Panc1 (cell line): ENCODE data around the gene C1QTNF3. TPM values are rescaled to one million over a fixed set of nuclear protein-coding genes. Genes with fewer than 3 reads are reported as not detected.

Source experiments
- ATAC-seq: fragments of 200-7000 bp; cut with Tn5 transposase; 2 replicates; pipeline ENCODE4 v1.9.1; 2020; ENCODE audit warnings: mild to moderate bottlenecking, moderate library complexity
- BruUV-seq: library from RNA; stranded (reverse); fragments of 400-500 nt; replicated peaks from 2 replicates; lab custom pipeline; 2021; lab: Mats Ljungman, UMichigan
- CTCF ChIA-PET: fragments of 300-600 bp; sonication (Branson Sonifier 250); formaldehyde crosslinking; loops from one replicate; lab custom pipeline; 2022; ENCODE audit warnings: antibody characterized with exemption; lab: Charles Lee
- POLR2A ChIA-PET: fragments of 300-600 bp; sonication (Branson Sonifier 250); formaldehyde crosslinking; loops from one replicate; lab custom pipeline; 2022; ENCODE audit warnings: antibody characterized with exemption; lab: Charles Lee
- DNase-seq: peaks from one replicate; pipeline ENCODE4 v3.0.0-alpha.2; 2010; ENCODE audit warnings: low read depth, low spot score
- H3K27ac ChIP-seq: 2 replicates; pipeline ENCODE4 v1.5.1; 2011; ENCODE audit warnings: mild to moderate bottlenecking, low read length, inconsistent platforms
- H3K27me3 ChIP-seq: fragments of 200-500 bp; sonication (Bioruptor generic); 2 replicates; pipeline ENCODE4 v1.6.0; 2014; ENCODE audit warnings: low read length, inconsistent platforms; ENCODE audit not compliant: control insufficient read depth, insufficient read depth
- H3K36me3 ChIP-seq: fragments of 200-500 bp; sonication (Bioruptor generic); 2 replicates; pipeline ENCODE4 v1.5.1; 2014; ENCODE audit warnings: inconsistent platforms, mild to moderate bottlenecking, low read length, moderate library complexity; ENCODE audit not compliant: control insufficient read depth, insufficient read depth
- H3K4me1 ChIP-seq: 2 replicates; pipeline ENCODE4 v1.5.1; 2011; ENCODE audit warnings: inconsistent platforms, mild to moderate bottlenecking, low read length, moderate library complexity; ENCODE audit not compliant: control insufficient read depth, insufficient read depth
- H3K4me3 ChIP-seq, 2 experiments: 2 replicates each; pipeline ENCODE4 v1.5.1; 2011 to 2012; ENCODE audit warnings: low read depth in 2 of 2, low read length in 2 of 2, mild to moderate bottlenecking in 2 of 2, inconsistent platforms in 1 of 2, moderate library complexity in 1 of 2
- H3K9me3 ChIP-seq: fragments of 200-500 bp; sonication (Bioruptor generic); 2 replicates; pipeline ENCODE4 v1.5.1; 2014; ENCODE audit warnings: low read depth, mild to moderate bottlenecking, inconsistent platforms, low read length, moderate library complexity; ENCODE audit not compliant: control insufficient read depth, insufficient read depth
- POLR2AphosphoS5 ChIP-seq: IDR thresholded peaks from 2 replicates; pipeline ENCODE4 v1.6.1; 2012; ENCODE audit warnings: mild to moderate bottlenecking, low read depth, low read length, moderate library complexity
- SIN3A ChIP-seq: IDR thresholded peaks from 2 replicates; pipeline ENCODE4 v1.6.1; 2012; ENCODE audit warnings: low read depth, mild to moderate bottlenecking, low read length, moderate library complexity, borderline replicate concordance; ENCODE audit not compliant: insufficient read depth
- TCF7L2 ChIP-seq: IDR thresholded peaks from 2 replicates; pipeline ENCODE4 v1.6.1; 2011; ENCODE audit warnings: mild to moderate bottlenecking, low read depth, low read length, inconsistent platforms
- in situ Hi-C: cut with HindIII; loops from 2 replicates; pipeline ENCODE4 v1.10.0; 2016; ENCODE audit warnings: low sequenced_read_pairs, low pct_unique_long_range_greater_than_20kb
- intact Hi-C: fragments of 100-400 bp; cut with micrococcal nuclease; formaldehyde crosslinking; loops from one replicate; pipeline ENCODE4 v1.10.0; 2022; ENCODE audit not compliant: unreplicated experiment
- total RNA-seq: library from RNA; stranded (reverse); gene quantifications from one replicate; pipeline ENCODE4 v1.2.1, GENCODE V29; 2021; ENCODE audit not compliant: unreplicated experiment
- TF ChIP-seq, protein P1 (sequence below): fragments of 450-650 bp; IDR thresholded peaks from 2 replicates; pipeline ENCODE4 v1.5.1; 2017; ENCODE audit warnings: mild to moderate bottlenecking
- TF ChIP-seq, protein P2 (sequence below), 2 experiments: IDR thresholded peaks; 2 replicates each; pipeline ENCODE4 v1.6.1; 2011 to 2012; ENCODE audit warnings: low read depth in 2 of 2, control low read depth in 1 of 2, low read length in 1 of 2, mild to moderate bottlenecking in 1 of 2, moderate library complexity in 1 of 2; ENCODE audit not compliant: insufficient read depth in 1 of 2

The C1QTNF3 gene
- total RNA-seq, 1 experiment from 2014 or later: 2.1 TPM

DNA sequence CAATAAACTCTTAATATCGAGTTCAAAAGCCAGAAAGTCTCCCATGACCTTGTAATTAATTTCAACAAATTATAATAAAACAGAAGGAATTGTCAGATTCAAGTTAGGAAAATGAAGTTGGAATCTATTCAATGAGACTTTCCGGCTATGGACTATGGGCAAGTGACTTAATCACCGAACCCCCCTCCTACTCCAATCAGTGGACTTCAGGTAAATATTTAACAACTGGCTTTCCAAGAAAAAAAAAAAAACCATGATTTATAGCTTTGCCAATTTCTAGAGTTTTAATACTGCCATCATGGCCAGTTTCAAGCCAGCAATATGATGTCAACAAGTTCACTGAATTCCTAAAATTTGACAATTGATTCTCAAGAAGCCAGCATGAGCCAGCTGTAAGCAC, 63.0 kb downstream of the C1QTNF3 start:
- intact Hi-C loops (no loop called here), in situ Hi-C loops (no loop called here)
- DNase-seq: no peak
- Histone ChIP-seq H3K27ac (no peak overlapping the region), H3K36me3 (no peaks in the 10 kb centered on the region), H3K27me3 (no peaks in the 10 kb centered on the region), H3K4me3 (no peak overlapping the region), H3K9me3 (no peaks in the 10 kb centered on the region), H3K4me1 (no peaks in the 10 kb centered on the region)
- no TSS peak for BruUV-seq
- TF ChIP-seq, protein P1, sequence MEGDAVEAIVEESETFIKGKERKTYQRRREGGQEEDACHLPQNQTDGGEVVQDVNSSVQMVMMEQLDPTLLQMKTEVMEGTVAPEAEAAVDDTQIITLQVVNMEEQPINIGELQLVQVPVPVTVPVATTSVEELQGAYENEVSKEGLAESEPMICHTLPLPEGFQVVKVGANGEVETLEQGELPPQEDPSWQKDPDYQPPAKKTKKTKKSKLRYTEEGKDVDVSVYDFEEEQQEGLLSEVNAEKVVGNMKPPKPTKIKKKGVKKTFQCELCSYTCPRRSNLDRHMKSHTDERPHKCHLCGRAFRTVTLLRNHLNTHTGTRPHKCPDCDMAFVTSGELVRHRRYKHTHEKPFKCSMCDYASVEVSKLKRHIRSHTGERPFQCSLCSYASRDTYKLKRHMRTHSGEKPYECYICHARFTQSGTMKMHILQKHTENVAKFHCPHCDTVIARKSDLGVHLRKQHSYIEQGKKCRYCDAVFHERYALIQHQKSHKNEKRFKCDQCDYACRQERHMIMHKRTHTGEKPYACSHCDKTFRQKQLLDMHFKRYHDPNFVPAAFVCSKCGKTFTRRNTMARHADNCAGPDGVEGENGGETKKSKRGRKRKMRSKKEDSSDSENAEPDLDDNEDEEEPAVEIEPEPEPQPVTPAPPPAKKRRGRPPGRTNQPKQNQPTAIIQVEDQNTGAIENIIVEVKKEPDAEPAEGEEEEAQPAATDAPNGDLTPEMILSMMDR: no peak
- TF ChIP-seq TCF7L2 (no peak), POLR2AphosphoS5 (no peak), SIN3A (no peak)
- TF ChIP-seq, protein P2, sequence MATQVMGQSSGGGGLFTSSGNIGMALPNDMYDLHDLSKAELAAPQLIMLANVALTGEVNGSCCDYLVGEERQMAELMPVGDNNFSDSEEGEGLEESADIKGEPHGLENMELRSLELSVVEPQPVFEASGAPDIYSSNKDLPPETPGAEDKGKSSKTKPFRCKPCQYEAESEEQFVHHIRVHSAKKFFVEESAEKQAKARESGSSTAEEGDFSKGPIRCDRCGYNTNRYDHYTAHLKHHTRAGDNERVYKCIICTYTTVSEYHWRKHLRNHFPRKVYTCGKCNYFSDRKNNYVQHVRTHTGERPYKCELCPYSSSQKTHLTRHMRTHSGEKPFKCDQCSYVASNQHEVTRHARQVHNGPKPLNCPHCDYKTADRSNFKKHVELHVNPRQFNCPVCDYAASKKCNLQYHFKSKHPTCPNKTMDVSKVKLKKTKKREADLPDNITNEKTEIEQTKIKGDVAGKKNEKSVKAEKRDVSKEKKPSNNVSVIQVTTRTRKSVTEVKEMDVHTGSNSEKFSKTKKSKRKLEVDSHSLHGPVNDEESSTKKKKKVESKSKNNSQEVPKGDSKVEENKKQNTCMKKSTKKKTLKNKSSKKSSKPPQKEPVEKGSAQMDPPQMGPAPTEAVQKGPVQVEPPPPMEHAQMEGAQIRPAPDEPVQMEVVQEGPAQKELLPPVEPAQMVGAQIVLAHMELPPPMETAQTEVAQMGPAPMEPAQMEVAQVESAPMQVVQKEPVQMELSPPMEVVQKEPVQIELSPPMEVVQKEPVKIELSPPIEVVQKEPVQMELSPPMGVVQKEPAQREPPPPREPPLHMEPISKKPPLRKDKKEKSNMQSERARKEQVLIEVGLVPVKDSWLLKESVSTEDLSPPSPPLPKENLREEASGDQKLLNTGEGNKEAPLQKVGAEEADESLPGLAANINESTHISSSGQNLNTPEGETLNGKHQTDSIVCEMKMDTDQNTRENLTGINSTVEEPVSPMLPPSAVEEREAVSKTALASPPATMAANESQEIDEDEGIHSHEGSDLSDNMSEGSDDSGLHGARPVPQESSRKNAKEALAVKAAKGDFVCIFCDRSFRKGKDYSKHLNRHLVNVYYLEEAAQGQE (IDR thresholded peaks at IDR 0.05; ENCODE audit: insufficient read depth in 1 of 2, low read depth in 2 of 2, low read length in 1 of 2): no peak
- POLR2A ChIA-PET: no interaction called here
- no peak for ATAC-seq
- CTCF ChIA-PET: no interaction called here

DNA sequence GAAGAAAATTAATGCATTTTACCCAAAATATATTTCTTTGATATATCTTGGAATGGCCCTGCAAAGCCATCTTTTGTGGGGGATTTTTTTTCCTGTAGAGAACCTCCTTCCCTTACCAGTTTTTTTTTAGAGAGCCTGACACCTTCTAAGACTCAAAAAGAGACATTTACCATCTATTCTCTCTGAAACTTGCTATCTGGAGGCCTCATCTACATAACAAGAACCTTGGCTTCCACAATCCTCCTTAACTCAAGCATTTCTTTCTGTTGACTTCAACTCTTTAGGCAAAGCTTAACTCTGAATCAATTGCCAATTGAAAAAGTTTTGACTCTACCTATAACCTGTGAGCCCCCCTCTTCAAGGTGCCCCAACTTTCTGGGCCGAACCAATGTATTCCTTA, 64.7 kb downstream of the C1QTNF3 start:
- Histone ChIP-seq H3K27ac (no peak overlapping the region), H3K4me1 (no peaks in the 10 kb centered on the region), H3K9me3 (no peaks in the 10 kb centered on the region), H3K27me3 (peaks cover 2% of the 10 kb centered on the region), H3K4me3 (no peak overlapping the region), H3K36me3 (no peaks in the 10 kb centered on the region)
- no peak for ATAC-seq
- DNase-seq: no peak
- intact Hi-C loops: no loop called here
- POLR2A ChIA-PET: no interaction called here
- TF ChIP-seq POLR2AphosphoS5 (no peak), SIN3A (no peak), TCF7L2 (no peak)
- TF ChIP-seq, protein P2 (IDR thresholded peaks at IDR 0.05; ENCODE audit: insufficient read depth in 1 of 2, low read depth in 2 of 2, low read length in 1 of 2): no peak
- TF ChIP-seq, protein P1: no peak
- no TSS peak for BruUV-seq
- in situ Hi-C loops: no loop called here
- CTCF ChIA-PET: no interaction called here
